OCI-LY3 (cell line): Measurements from ENCODE around the gene SLC25A42.

Source experiments
- EZH2phosphoT487 ChIP-seq: fragments of 200-600 bp; shearing (Covaris generic); IDR thresholded peaks from 2 replicates; pipeline ENCODE4 v1.6.1; 2018; ENCODE audit warnings: antibody characterized with exemption, mixed run types, low read depth
- TF ChIP-seq, protein P1 (sequence below): fragments of 200-600, 300-600 bp; sonication (generic); IDR thresholded peaks from 2 replicates; pipeline ENCODE4 v1.5.1; 2014; ENCODE audit warnings: antibody characterized with exemption, low read length, low read depth

DNA sequence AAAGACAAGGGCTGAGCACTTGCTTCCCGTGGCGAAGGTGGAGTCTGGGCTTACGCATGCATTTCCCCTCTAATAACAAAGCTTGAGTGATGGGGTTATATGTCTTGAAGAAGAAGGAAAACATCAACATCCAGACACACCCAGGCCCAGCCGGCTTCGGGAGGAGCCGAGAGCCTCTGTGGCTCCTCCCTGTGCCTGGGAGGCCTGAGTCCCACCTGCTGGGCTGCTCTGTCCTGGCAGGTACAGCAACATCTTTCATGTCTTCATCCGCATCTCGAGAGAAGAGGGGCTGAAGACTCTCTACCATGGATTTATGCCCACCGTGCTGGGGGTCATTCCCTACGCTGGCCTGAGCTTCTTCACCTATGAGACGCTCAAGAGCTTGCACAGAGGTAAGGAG is 43.9 kb downstream of the SLC25A42 start:
- TF ChIP-seq, protein P1, sequence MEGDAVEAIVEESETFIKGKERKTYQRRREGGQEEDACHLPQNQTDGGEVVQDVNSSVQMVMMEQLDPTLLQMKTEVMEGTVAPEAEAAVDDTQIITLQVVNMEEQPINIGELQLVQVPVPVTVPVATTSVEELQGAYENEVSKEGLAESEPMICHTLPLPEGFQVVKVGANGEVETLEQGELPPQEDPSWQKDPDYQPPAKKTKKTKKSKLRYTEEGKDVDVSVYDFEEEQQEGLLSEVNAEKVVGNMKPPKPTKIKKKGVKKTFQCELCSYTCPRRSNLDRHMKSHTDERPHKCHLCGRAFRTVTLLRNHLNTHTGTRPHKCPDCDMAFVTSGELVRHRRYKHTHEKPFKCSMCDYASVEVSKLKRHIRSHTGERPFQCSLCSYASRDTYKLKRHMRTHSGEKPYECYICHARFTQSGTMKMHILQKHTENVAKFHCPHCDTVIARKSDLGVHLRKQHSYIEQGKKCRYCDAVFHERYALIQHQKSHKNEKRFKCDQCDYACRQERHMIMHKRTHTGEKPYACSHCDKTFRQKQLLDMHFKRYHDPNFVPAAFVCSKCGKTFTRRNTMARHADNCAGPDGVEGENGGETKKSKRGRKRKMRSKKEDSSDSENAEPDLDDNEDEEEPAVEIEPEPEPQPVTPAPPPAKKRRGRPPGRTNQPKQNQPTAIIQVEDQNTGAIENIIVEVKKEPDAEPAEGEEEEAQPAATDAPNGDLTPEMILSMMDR: no peak
- TF ChIP-seq EZH2phosphoT487: no peak
